Myometrial cell (primary cell): ENCODE data around the gene SELE. TPM values are rescaled to one million over a fixed set of nuclear protein-coding genes. Genes with fewer than 3 reads are reported as not detected.

Source experiments
- total RNA-seq: library from RNA; depleted of rRNA; stranded (reverse); fragments of >200 nt; gene quantifications from 2 replicates; pipeline ENCODE4 v1.2.3, GENCODE V29; 2015

The SELE gene
- not detected in 2 replicates for total RNA-seq

GRCh38 chr1:169733924-169734323 lies at the start of gene SELE:
Gene SELE (minus strand): TSS chr1:169734079. CDS start chr1:169733612, 467 bp downstream.

GRCh38 chr1:169711469-169712308 lies 22.2 kb downstream of the SELE start, which contains the start of gene SELL:
Gene SELL (minus strand): TSS chr1:169711620. CDS start chr1:169711498, 122 bp downstream.

Other genes starting within 250 kb of the SELE start
- gene SLC19A2, start 248.1 kb downstream of the SELE start, total RNA-seq, result 6.6 and 6.9 TPM in 2 replicates
- not detected in 2 replicates for gene F5, start 147.6 kb downstream of the SELE start, total RNA-seq
- not detected in 2 replicates for gene SELP, start 104.0 kb downstream of the SELE start, total RNA-seq
- gene SELL, start 22.5 kb downstream of the SELE start, total RNA-seq, result not detected in 2 replicates
- gene METTL18, start 60.8 kb upstream of the SELE start, total RNA-seq, result 6.9 and 17.6 TPM in 2 replicates
- 4.0 and 5.8 TPM in 2 replicates for gene SCYL3, start 159.8 kb upstream of the SELE start, total RNA-seq